GM12801 (cell line): ENCODE results near the gene ATF7IP.

ENCODE experiments used
- CTCF ChIP-seq: IDR thresholded peaks from one replicate; pipeline ENCODE4 v1.5.1; 2011; ENCODE audit warnings: control low read depth; ENCODE audit not compliant: insufficient read length; ENCODE audit errors: extremely low read depth

The ATF7IP gene

GRCh38 chr12:14525964-14526363, 160.5 kb downstream of the ATF7IP start:
- TF ChIP-seq CTCF, result no peak

DNA sequence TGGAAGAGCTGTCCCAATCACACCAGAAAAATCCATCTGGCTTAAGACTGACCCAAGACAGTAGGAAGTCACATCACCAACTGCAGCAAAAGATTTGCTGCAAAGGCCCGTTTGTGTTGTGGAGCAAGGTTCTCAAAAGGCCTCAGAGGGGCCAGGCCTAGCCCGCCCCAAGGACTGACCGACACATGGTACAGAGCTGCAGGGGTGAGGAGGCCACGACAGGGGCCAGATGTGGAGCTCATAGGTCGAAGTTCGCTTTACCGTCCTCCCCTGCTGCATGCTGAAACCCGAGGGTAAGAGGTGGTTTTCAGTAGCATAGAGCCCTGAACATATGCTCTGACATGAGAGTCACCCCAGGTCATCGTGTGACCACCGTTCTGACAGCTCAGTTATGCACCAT, 166.7 kb downstream of the ATF7IP start:
- TF ChIP-seq CTCF, result no peak

DNA sequence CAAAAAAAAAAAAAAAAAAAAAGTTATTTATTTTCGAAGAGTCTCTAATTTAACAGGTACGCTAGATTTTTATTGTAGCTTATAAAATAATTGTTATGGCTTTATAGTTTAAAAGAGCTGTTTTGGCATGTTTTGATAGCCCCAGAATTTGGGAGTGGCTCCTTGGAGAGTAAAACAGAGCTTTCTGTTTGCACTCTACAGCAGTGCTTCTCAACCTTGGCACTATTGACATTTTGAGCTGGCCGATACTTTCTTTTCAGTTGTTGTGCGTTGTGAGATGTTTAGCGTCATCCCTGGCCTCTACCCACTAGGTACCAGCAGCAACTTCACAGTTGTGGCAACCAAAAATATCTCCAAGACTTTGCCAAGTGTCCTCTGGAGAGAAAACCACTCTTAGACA, 171.6 kb downstream of the ATF7IP start:
- TF ChIP-seq CTCF, result no peak

GRCh38 chr12:14540801-14541462, 175.4 kb downstream of the ATF7IP start:
- TF ChIP-seq CTCF, result no peak

DNA sequence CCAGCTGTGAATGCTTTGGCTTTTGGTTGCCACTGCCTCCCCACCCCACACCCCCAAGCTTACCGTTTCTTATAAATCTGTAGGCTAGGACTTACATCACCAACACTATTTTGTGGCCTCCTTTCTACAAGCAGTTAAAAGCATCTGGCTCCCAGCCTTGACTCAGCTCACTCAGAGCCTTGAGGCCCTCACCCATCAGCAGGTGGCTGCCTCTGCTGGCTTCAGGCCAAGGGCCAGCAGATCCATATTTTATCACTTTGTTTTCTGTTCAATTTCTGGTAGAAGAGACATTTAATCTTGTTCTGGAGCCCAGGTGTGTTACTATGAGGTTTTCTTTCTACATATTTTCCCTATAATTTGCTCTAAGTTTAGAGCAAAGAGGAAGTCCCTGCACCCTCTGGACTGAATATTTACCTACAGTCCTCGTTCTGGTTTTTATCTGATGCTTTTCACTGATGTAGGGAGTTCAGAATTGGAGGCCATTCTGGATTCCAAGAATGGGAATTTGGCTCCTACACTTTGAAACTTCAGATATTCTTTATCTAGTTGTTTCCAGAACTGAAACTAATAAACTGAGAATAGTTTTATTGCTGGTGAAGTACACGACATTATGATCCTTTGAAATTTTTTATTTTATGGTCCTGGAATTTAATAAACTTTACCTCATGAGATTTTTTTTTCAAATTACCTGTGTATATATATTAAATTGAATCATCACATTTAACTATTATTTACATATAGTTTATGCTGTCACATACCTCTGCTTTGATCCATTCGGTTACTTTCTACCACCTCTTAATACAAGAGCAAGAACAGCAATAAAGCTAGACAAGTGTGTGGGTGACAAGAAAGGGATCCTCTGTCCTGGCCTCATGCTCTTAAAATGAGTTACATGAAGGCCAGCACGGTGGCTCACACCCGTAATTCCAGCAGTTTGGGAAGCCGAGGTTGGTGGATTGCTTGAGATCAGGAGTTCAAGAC, 180.0 kb downstream of the ATF7IP start:
- TF ChIP-seq CTCF, result no peak

GRCh38 chr12:14547571-14547970, 182.1 kb downstream of the ATF7IP start:
- no peak for TF ChIP-seq CTCF

DNA sequence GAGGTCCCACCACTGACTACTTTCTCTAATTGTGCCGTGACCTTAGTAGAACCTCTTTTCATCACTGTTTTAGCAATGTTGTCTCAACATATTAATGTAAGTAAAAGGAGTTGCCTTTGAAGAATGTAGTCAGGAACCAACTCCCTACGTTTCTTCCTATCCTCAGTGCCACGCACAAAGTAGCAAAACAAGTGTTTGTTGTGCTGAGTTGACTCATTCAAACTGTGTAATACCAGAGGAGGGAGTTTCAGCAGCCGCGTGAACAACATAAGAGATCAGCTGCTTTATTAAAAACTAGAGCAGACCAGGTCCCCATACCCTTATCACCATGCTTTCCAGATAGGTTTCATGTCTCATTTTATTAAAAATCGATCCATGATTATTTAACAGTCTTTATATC, 183.1 kb downstream of the ATF7IP start:
- no peak for TF ChIP-seq CTCF
